GM23338 (cell line): ENCODE measurements around the gene PIEZO2. TPM values are rescaled to one million over a fixed set of nuclear protein-coding genes. Genes with fewer than 3 reads are reported as not detected.

ENCODE experiments used
- EZH2phosphoT487 ChIP-seq: fragments of 200-600 bp; sonication (generic); IDR thresholded peaks from one replicate; pipeline ENCODE4 v1.8.1; 2018; ENCODE audit warnings: antibody characterized with exemption; ENCODE audit not compliant: unreplicated experiment
- JUNB ChIP-seq: IDR thresholded peaks from one replicate; pipeline ENCODE4 v1.6.1; 2016; ENCODE audit warnings: antibody characterized with exemption; ENCODE audit not compliant: unreplicated experiment
- NANOG ChIP-seq: IDR thresholded peaks from 2 replicates; pipeline ENCODE4 v1.6.1; 2016; ENCODE audit warnings: antibody characterized with exemption, borderline replicate concordance
- POLR2AphosphoS5 ChIP-seq: IDR thresholded peaks from 2 replicates; pipeline ENCODE4 v1.6.1; 2016; ENCODE audit warnings: antibody characterized with exemption, low read depth
- STAT1 ChIP-seq: IDR thresholded peaks from one replicate; pipeline ENCODE4 v1.6.1; 2016; ENCODE audit warnings: antibody characterized with exemption; ENCODE audit not compliant: unreplicated experiment
- ZNF114 ChIP-seq: fragments of 250-450 bp; sonication (Bioruptor Pico); IDR thresholded peaks from 2 replicates; pipeline ENCODE4 v1.5.0; 2020; ENCODE audit warnings: mild to moderate bottlenecking, moderate library complexity
- polyA plus RNA-seq: library from polyadenylated mRNA; unstranded; fragments of >200 nt; fragmentation: Nextera tagmentation; extraction: Ambion mirVana; gene quantifications from 2 replicates; pipeline ENCODE4 v1.2.1, GENCODE V29; 2016
- total RNA-seq: library from RNA; depleted of rRNA; stranded (reverse); fragments of >200 nt; shearing (Covaris generic); gene quantifications from 2 replicates; pipeline ENCODE4 v1.2.3, GENCODE V29; 2014
- TF ChIP-seq, protein P1 (sequence below): fragments of 250-450 bp; sonication (Bioruptor Pico); IDR thresholded peaks from 2 replicates; pipeline ENCODE4 v1.5.0; 2020; ENCODE audit warnings: mild to moderate bottlenecking, moderate library complexity
- TF ChIP-seq, protein P2 (sequence below), 2 experiments: fragments of 200-600 bp in 1 of 2; sonication (generic) in 1 of 2; conservative IDR thresholded peaks; 2 replicates each; pipeline versions ENCODE4 v1.5.1 to v1.6.1; 2016 to 2017; ENCODE audit warnings: antibody characterized with exemption in 2 of 2, low read depth in 2 of 2, mild to moderate bottlenecking in 2 of 2, moderate library complexity in 1 of 2

PIEZO2 gene
- total and polyA plus RNA-seq, 2 experiments from 2014 or later, result 4.8 to 8.2 TPM

DNA sequence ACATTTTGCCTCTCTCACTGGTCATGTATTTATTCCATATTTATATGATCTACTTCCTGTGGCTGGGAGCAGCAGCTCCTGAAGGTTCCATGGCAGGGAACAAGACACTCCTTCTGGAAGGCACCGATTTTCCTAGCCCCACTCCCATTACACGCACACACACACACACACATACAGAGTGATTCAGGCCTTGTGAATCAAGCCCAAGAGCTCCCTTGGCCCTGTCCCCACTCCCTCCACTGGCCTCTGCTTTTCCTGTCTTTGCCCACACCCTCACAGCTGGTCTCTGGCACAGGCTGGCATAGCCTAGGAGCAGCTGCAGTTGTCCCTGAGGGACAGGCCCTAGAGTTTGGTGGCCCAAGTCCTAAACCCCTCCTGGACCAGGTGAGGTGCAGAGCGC, 421.9 kb downstream of the PIEZO2 start (continued):
- TF ChIP-seq, protein P1, sequence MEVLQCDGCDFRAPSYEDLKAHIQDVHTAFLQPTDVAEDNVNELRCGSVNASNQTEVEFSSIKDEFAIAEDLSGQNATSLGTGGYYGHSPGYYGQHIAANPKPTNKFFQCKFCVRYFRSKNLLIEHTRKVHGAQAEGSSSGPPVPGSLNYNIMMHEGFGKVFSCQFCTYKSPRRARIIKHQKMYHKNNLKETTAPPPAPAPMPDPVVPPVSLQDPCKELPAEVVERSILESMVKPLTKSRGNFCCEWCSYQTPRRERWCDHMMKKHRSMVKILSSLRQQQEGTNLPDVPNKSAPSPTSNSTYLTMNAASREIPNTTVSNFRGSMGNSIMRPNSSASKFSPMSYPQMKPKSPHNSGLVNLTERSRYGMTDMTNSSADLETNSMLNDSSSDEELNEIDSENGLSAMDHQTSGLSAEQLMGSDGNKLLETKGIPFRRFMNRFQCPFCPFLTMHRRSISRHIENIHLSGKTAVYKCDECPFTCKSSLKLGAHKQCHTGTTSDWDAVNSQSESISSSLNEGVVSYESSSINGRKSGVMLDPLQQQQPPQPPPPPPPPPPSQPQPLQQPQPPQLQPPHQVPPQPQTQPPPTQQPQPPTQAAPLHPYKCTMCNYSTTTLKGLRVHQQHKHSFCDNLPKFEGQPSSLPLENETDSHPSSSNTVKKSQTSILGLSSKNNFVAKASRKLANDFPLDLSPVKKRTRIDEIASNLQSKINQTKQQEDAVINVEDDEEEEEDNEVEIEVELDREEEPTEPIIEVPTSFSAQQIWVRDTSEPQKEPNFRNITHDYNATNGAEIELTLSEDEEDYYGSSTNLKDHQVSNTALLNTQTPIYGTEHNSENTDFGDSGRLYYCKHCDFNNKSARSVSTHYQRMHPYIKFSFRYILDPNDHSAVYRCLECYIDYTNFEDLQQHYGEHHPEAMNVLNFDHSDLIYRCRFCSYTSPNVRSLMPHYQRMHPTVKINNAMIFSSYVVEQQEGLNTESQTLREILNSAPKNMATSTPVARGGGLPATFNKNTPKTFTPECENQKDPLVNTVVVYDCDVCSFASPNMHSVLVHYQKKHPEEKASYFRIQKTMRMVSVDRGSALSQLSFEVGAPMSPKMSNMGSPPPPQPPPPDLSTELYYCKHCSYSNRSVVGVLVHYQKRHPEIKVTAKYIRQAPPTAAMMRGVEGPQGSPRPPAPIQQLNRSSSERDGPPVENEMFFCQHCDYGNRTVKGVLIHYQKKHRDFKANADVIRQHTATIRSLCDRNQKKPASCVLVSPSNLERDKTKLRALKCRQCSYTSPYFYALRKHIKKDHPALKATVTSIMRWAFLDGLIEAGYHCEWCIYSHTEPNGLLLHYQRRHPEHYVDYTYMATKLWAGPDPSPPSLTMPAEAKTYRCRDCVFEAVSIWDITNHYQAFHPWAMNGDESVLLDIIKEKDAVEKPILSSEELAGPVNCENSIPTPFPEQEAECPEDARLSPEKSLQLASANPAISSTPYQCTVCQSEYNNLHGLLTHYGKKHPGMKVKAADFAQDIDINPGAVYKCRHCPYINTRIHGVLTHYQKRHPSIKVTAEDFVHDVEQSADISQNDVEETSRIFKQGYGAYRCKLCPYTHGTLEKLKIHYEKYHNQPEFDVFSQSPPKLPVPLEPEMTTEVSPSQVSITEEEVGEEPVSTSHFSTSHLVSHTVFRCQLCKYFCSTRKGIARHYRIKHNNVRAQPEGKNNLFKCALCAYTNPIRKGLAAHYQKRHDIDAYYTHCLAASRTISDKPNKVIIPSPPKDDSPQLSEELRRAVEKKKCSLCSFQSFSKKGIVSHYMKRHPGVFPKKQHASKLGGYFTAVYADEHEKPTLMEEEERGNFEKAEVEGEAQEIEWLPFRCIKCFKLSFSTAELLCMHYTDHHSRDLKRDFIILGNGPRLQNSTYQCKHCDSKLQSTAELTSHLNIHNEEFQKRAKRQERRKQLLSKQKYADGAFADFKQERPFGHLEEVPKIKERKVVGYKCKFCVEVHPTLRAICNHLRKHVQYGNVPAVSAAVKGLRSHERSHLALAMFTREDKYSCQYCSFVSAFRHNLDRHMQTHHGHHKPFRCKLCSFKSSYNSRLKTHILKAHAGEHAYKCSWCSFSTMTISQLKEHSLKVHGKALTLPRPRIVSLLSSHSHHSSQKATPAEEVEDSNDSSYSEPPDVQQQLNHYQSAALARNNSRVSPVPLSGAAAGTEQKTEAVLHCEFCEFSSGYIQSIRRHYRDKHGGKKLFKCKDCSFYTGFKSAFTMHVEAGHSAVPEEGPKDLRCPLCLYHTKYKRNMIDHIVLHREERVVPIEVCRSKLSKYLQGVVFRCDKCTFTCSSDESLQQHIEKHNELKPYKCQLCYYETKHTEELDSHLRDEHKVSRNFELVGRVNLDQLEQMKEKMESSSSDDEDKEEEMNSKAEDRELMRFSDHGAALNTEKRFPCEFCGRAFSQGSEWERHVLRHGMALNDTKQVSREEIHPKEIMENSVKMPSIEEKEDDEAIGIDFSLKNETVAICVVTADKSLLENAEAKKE (CRISPR knock-in tag), result no peak
- TF ChIP-seq STAT1 (no peak), EZH2phosphoT487 (no peak), JUNB (no peak), ZNF114 (CRISPR knock-in tag) (no peak), NANOG (no peak), POLR2AphosphoS5 (no peak)
- TF ChIP-seq, protein P2, sequence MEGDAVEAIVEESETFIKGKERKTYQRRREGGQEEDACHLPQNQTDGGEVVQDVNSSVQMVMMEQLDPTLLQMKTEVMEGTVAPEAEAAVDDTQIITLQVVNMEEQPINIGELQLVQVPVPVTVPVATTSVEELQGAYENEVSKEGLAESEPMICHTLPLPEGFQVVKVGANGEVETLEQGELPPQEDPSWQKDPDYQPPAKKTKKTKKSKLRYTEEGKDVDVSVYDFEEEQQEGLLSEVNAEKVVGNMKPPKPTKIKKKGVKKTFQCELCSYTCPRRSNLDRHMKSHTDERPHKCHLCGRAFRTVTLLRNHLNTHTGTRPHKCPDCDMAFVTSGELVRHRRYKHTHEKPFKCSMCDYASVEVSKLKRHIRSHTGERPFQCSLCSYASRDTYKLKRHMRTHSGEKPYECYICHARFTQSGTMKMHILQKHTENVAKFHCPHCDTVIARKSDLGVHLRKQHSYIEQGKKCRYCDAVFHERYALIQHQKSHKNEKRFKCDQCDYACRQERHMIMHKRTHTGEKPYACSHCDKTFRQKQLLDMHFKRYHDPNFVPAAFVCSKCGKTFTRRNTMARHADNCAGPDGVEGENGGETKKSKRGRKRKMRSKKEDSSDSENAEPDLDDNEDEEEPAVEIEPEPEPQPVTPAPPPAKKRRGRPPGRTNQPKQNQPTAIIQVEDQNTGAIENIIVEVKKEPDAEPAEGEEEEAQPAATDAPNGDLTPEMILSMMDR (conservative IDR thresholded peaks at IDR 0.05; ENCODE audit: low read depth in 2 of 2), result no peak
